WTC11 (cell line): ENCODE data around the gene ADIPOR2.
A peak's percentile ranks its signal among the peaks of the same experiment; 100 is the strongest.

Experiments
- ESRRA ChIP-seq: sonication (generic); formaldehyde crosslinking; IDR thresholded peaks from 2 replicates; pipeline ENCODE4 v1.8.1; 2022; ENCODE audit warnings: mild to moderate bottlenecking, missing genetic modification reagents, borderline replicate concordance
- HMGA2 ChIP-seq: fragments of 250-450 bp; sonication (Bioruptor Pico); IDR thresholded peaks from 2 replicates; pipeline ENCODE4 v1.4.0; 2021; ENCODE audit warnings: mild to moderate bottlenecking, moderate library complexity
- MAX ChIP-seq: sonication (generic); formaldehyde crosslinking; IDR thresholded peaks from 2 replicates; pipeline ENCODE4 v1.8.0; 2022; ENCODE audit warnings: mild to moderate bottlenecking, missing genetic modification reagents
- NR2C2 ChIP-seq: sonication (generic); formaldehyde crosslinking; IDR thresholded peaks from 2 replicates; pipeline ENCODE4 v1.8.0; 2022; ENCODE audit warnings: mild to moderate bottlenecking, missing genetic modification reagents
- PREB ChIP-seq: sonication (generic); formaldehyde crosslinking; IDR thresholded peaks from 2 replicates; pipeline ENCODE4 v1.8.1; 2022; ENCODE audit warnings: mild to moderate bottlenecking, missing genetic modification reagents, moderate library complexity, borderline replicate concordance
- RORB ChIP-seq: fragments of 250-450 bp; sonication (Bioruptor Pico); IDR thresholded peaks from 2 replicates; pipeline ENCODE4 v1.9.0; 2021; ENCODE audit warnings: mild to moderate bottlenecking
- TCF7 ChIP-seq: sonication (generic); formaldehyde crosslinking; IDR thresholded peaks from 2 replicates; pipeline ENCODE4 v1.8.0; 2022; ENCODE audit warnings: mild to moderate bottlenecking, low read depth, missing genetic modification reagents, moderate library complexity
- ZNF423 ChIP-seq: fragments of 250-450 bp; sonication (Bioruptor Pico); IDR thresholded peaks from 2 replicates; pipeline ENCODE4 v2.1.2; 2022; ENCODE audit warnings: mild to moderate bottlenecking, moderate library complexity
- TF ChIP-seq, protein P1 (sequence below): fragments of 200-600 bp; IDR thresholded peaks from 2 replicates; pipeline ENCODE4 v1.8.0; 2022; ENCODE audit warnings: antibody characterized with exemption
- TF ChIP-seq, protein P2 (sequence below): sonication (generic); formaldehyde crosslinking; IDR thresholded peaks from 2 replicates; pipeline ENCODE4 v1.8.1; 2023; ENCODE audit warnings: mild to moderate bottlenecking, missing genetic modification reagents
- TF ChIP-seq, protein P3 (sequence below): fragments of 250-450 bp; sonication (Bioruptor Pico); IDR thresholded peaks from 2 replicates; pipeline ENCODE4 v1.9.0; 2021; ENCODE audit warnings: mild to moderate bottlenecking
- TF ChIP-seq, protein P4 (sequence below): sonication (generic); formaldehyde crosslinking; conservative IDR thresholded peaks from 2 replicates; pipeline ENCODE4 v1.8.1; 2022; ENCODE audit warnings: mild to moderate bottlenecking, missing genetic modification reagents

GRCh38 chr12:1830981-1831963 is 140.4 kb downstream of the ADIPOR2 start:
- TF ChIP-seq HMGA2 (CRISPR knock-in tag) (no peak), MAX (CRISPR knock-in tag) (peak; percentile 60; the same call in 1 of the 2 replicates), NR2C2 (no peak), PREB (no peak), ZNF423 (CRISPR knock-in tag) (no peak), RORB (CRISPR knock-in tag) (no peak), TCF7 (CRISPR knock-in tag) (no peak), ESRRA (CRISPR knock-in tag) (no peak)
- TF ChIP-seq, protein P1, sequence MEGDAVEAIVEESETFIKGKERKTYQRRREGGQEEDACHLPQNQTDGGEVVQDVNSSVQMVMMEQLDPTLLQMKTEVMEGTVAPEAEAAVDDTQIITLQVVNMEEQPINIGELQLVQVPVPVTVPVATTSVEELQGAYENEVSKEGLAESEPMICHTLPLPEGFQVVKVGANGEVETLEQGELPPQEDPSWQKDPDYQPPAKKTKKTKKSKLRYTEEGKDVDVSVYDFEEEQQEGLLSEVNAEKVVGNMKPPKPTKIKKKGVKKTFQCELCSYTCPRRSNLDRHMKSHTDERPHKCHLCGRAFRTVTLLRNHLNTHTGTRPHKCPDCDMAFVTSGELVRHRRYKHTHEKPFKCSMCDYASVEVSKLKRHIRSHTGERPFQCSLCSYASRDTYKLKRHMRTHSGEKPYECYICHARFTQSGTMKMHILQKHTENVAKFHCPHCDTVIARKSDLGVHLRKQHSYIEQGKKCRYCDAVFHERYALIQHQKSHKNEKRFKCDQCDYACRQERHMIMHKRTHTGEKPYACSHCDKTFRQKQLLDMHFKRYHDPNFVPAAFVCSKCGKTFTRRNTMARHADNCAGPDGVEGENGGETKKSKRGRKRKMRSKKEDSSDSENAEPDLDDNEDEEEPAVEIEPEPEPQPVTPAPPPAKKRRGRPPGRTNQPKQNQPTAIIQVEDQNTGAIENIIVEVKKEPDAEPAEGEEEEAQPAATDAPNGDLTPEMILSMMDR: no peak
- TF ChIP-seq, protein P2, sequence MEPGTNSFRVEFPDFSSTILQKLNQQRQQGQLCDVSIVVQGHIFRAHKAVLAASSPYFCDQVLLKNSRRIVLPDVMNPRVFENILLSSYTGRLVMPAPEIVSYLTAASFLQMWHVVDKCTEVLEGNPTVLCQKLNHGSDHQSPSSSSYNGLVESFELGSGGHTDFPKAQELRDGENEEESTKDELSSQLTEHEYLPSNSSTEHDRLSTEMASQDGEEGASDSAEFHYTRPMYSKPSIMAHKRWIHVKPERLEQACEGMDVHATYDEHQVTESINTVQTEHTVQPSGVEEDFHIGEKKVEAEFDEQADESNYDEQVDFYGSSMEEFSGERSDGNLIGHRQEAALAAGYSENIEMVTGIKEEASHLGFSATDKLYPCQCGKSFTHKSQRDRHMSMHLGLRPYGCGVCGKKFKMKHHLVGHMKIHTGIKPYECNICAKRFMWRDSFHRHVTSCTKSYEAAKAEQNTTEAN (CRISPR knock-in tag): no peak; the same call in 1 of the 2 replicates
- TF ChIP-seq, protein P3, sequence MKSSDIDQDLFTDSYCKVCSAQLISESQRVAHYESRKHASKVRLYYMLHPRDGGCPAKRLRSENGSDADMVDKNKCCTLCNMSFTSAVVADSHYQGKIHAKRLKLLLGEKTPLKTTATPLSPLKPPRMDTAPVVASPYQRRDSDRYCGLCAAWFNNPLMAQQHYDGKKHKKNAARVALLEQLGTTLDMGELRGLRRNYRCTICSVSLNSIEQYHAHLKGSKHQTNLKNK: no peak
- TF ChIP-seq, protein P4, sequence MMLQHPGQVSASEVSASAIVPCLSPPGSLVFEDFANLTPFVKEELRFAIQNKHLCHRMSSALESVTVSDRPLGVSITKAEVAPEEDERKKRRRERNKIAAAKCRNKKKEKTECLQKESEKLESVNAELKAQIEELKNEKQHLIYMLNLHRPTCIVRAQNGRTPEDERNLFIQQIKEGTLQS (CRISPR knock-in tag): no peak
